ENCODE data around the gene OR2V1.

GRCh38 chr5:181130832-181131496 is at the start of gene OR2V1:
- no peak for TF ChIP-seq POLR2A (IDR thresholded peaks at IDR 0.05; ENCODE audit: low read depth, low read length)
- TF ChIP-seq TAF1 (IDR thresholded peaks at IDR 0.05; ENCODE audit: low read depth, low read length): no peak
